DOHH2 (cell line): ENCODE data around the gene EPB41L4B.

ENCODE experiments used
- EZH2phosphoT487 ChIP-seq: fragments of 200-600 bp; sonication (generic); IDR thresholded peaks from 2 replicates; pipeline ENCODE4 v1.6.1; 2017; ENCODE audit warnings: borderline replicate concordance, mild to moderate bottlenecking, antibody characterized with exemption, low read length, moderate library complexity, mixed read lengths
- TF ChIP-seq, protein P1 (sequence below): fragments of 200-600 bp; sonication (generic); IDR thresholded peaks from one replicate; pipeline ENCODE4 v1.5.1; 2014; ENCODE audit warnings: antibody characterized with exemption, mild to moderate bottlenecking, low read depth, low read length; ENCODE audit not compliant: poor library complexity, severe bottlenecking

DNA sequence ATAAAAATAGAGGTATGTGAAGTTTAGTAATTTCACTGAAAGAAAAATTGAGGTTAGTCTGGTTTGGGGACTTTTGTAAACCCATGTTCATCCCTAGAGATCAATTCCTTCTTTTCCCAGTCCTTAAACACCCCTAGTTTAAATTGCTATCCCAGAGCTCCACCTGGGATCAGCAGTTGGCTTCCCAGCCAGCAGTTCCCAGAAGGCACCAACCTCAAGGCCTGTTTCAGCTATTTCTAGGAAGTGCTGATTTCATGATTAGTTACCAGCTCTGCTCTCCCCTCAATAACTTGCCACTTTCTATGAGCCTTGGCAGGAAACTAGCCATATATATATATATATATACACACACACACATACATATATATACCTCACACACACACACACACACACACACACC lies 30.5 kb downstream of the EPB41L4B start:
- TF ChIP-seq, protein P1, sequence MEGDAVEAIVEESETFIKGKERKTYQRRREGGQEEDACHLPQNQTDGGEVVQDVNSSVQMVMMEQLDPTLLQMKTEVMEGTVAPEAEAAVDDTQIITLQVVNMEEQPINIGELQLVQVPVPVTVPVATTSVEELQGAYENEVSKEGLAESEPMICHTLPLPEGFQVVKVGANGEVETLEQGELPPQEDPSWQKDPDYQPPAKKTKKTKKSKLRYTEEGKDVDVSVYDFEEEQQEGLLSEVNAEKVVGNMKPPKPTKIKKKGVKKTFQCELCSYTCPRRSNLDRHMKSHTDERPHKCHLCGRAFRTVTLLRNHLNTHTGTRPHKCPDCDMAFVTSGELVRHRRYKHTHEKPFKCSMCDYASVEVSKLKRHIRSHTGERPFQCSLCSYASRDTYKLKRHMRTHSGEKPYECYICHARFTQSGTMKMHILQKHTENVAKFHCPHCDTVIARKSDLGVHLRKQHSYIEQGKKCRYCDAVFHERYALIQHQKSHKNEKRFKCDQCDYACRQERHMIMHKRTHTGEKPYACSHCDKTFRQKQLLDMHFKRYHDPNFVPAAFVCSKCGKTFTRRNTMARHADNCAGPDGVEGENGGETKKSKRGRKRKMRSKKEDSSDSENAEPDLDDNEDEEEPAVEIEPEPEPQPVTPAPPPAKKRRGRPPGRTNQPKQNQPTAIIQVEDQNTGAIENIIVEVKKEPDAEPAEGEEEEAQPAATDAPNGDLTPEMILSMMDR, result no peak
- no peak for TF ChIP-seq EZH2phosphoT487
